Measurements from ENCODE around the gene NAGS.
A peak's percentile ranks its signal among the peaks of the same experiment; 100 is the strongest.
"Not testable (repeated sequence)": the region's sequence is repeated elsewhere in the genome, so short reads cannot be mapped to it uniquely, and the experiment has no call there.

Gene NAGS

GRCh38 chr17:43984521-43984920, 19.9 kb upstream of the NAGS start:
- no peak for DNase-seq (ENCODE audit: low read depth)

GRCh38 chr17:43986225-43986981, 18.0 kb upstream of the NAGS start:
- DNase-seq (ENCODE audit: low read depth) = no peak

- DNase-seq (ENCODE audit: low read depth) = no peak
Observed at GRCh38 chr17:43987131-43988021, 17.0 kb upstream of the NAGS start.

GRCh38 chr17:43988301-43988700, 16.1 kb upstream of the NAGS start:
- no peak for DNase-seq (ENCODE audit: low read depth)

GRCh38 chr17:43992641-43993040, 11.8 kb upstream of the NAGS start:
- DNase-seq (ENCODE audit: low read depth) = no peak

- peak; percentile 55 for DNase-seq (ENCODE audit: low read depth)
Observed at GRCh38 chr17:43994272-43995149, 9.9 kb upstream of the NAGS start.

- no peak for DNase-seq (ENCODE audit: low read depth)
Observed at GRCh38 chr17:43995150-43995471, 9.3 kb upstream of the NAGS start.

- not testable (repeated sequence) for DNase-seq (ENCODE audit: low read depth)
Observed at GRCh38 chr17:43997180-43997579, 7.2 kb upstream of the NAGS start.

GRCh38 chr17:43998552-43998951, 5.9 kb upstream of the NAGS start:
- DNase-seq (ENCODE audit: low read depth) = no peak

GRCh38 chr17:43999024-43999423, 5.4 kb upstream of the NAGS start:
- DNase-seq (ENCODE audit: low read depth) = no peak

- DNase-seq (ENCODE audit: low read depth) = no peak
Observed at GRCh38 chr17:44000141-44000860, 4.1 kb upstream of the NAGS start.

- DNase-seq (ENCODE audit: low read depth) = no peak
Observed at GRCh38 chr17:44000871-44001460, 3.5 kb upstream of the NAGS start.

GRCh38 chr17:44001461-44001920, 2.9 kb upstream of the NAGS start:
- no peak for DNase-seq (ENCODE audit: low read depth)

- no peak for DNase-seq (ENCODE audit: low read depth)
Observed at GRCh38 chr17:44002141-44002848, 2.1 kb upstream of the NAGS start.

- DNase-seq (ENCODE audit: low read depth) = no peak
Observed at GRCh38 chr17:44004761-44005526, 522 bp downstream of the NAGS start.

- no peak for DNase-seq (ENCODE audit: low read depth)
Observed at GRCh38 chr17:44005527-44006271, 1.3 kb downstream of the NAGS start.

- DNase-seq (ENCODE audit: low read depth) = no peak
Observed at GRCh38 chr17:44006272-44006597, 1.8 kb downstream of the NAGS start.

GRCh38 chr17:44006598-44007345, 2.4 kb downstream of the NAGS start:
- peak; percentile 97 for DNase-seq (ENCODE audit: low read depth)

Data from activated T-helper 9 cell treated with anti-CD3 and anti-CD28 coated beads, Interleukin-2, amount 50 U/mL, for 16 hours (primary cell).